ENCODE measurements around the gene ANK3. TPM values are rescaled to one million over a fixed set of nuclear protein-coding genes. Genes with fewer than 3 reads are reported as not detected.

The ANK3 gene
- total RNA-seq, 2 donors from 2014 or later = 65.0 to 79.5 TPM

GRCh38 chr10:60189861-60190475, 199.7 kb downstream of the ANK3 start:
- Histone ChIP-seq H3K27ac (ENCODE audit: low read depth, low read length) (no peak overlapping the region), H3K27me3 (ENCODE audit: control insufficient read depth, insufficient read depth, low read length, poor library complexity, severe bottlenecking) (no peaks in the 10 kb centered on the region), H3K36me3 (ENCODE audit: control insufficient read depth, insufficient read depth, low read length) (no peaks in the 10 kb centered on the region), H3K9me3 (ENCODE audit: control insufficient read depth, low read length) (peaks cover 11% of the 10 kb centered on the region), H3K4me3 (ENCODE audit: low read length) (no peak overlapping the region), H3K4me1 (ENCODE audit: control insufficient read depth, insufficient read depth, low read length) (peaks cover 8% of the 10 kb centered on the region), H3K9ac (ENCODE audit: extremely low read depth, low read length, poor library complexity, severe bottlenecking) (no peak overlapping the region)
- Mint-ChIP-seq H3K4me3 (no peak overlapping the region), H3K9me3 (peaks cover 11% of the 10 kb centered on the region), H3K27me3 (ENCODE audit: insufficient read depth) (no peaks in the 10 kb centered on the region), H3K27ac (peak overlapping the region; percentile 85), H3K4me1 (peaks cover 29% of the 10 kb centered on the region), H3K36me3 (ENCODE audit: low read depth) (peaks cover 27% of the 10 kb centered on the region)
- TF ChIP-seq, protein P1, sequence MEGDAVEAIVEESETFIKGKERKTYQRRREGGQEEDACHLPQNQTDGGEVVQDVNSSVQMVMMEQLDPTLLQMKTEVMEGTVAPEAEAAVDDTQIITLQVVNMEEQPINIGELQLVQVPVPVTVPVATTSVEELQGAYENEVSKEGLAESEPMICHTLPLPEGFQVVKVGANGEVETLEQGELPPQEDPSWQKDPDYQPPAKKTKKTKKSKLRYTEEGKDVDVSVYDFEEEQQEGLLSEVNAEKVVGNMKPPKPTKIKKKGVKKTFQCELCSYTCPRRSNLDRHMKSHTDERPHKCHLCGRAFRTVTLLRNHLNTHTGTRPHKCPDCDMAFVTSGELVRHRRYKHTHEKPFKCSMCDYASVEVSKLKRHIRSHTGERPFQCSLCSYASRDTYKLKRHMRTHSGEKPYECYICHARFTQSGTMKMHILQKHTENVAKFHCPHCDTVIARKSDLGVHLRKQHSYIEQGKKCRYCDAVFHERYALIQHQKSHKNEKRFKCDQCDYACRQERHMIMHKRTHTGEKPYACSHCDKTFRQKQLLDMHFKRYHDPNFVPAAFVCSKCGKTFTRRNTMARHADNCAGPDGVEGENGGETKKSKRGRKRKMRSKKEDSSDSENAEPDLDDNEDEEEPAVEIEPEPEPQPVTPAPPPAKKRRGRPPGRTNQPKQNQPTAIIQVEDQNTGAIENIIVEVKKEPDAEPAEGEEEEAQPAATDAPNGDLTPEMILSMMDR (conservative IDR thresholded peaks at IDR 0.05) = no peak
- 32% methylated on average over 1 of the region's 1 CpG; no CpG with 5 or more reads in 1 of the 2 experiments for WGBS, 2 experiments (ENCODE audit: insufficient coverage in 1 of 2, insufficient read length in 1 of 2)
- DNase-seq = no peak

GRCh38 chr10:60188548-60188947, 201.1 kb downstream of the ANK3 start:
- H3K27ac Mint-ChIP-seq = no peak overlapping the region
- TF ChIP-seq, protein P1 (conservative IDR thresholded peaks at IDR 0.05) = no peak

GRCh38 chr10:60187691-60188090, 202.0 kb downstream of the ANK3 start:
- Histone ChIP-seq H3K36me3 (ENCODE audit: control insufficient read depth, insufficient read depth, low read length) (no peaks in the 10 kb centered on the region), H3K4me1 (ENCODE audit: control insufficient read depth, insufficient read depth, low read length) (peaks cover 8% of the 10 kb centered on the region), H3K4me3 (ENCODE audit: low read length) (no peak overlapping the region), H3K9me3 (ENCODE audit: control insufficient read depth, low read length) (peaks cover 11% of the 10 kb centered on the region), H3K9ac (ENCODE audit: extremely low read depth, low read length, poor library complexity, severe bottlenecking) (no peak overlapping the region), H3K27me3 (ENCODE audit: control insufficient read depth, insufficient read depth, low read length, poor library complexity, severe bottlenecking) (no peaks in the 10 kb centered on the region), H3K27ac (ENCODE audit: low read depth, low read length) (no peak overlapping the region)
- DNase-seq = no peak
- H3K27ac Mint-ChIP-seq = no peak overlapping the region
- H3K4me3 Mint-ChIP-seq = no peak overlapping the region
- WGBS, 2 experiments (ENCODE audit: insufficient coverage in 1 of 2, insufficient read length in 1 of 2) = no CpG with 5 or more reads among the region's 1 CpG
- TF ChIP-seq, protein P1 (conservative IDR thresholded peaks at IDR 0.05) = no peak
- H3K9me3 Mint-ChIP-seq = peaks cover 11% of the 10 kb centered on the region
- no peaks in the 10 kb centered on the region for H3K27me3 Mint-ChIP-seq (ENCODE audit: insufficient read depth)
- peaks cover 29% of the 10 kb centered on the region for H3K4me1 Mint-ChIP-seq
- peaks cover 17% of the 10 kb centered on the region for H3K36me3 Mint-ChIP-seq (ENCODE audit: low read depth)

More at GRCh38 chr10:60188548-60188947, 201.1 kb downstream of the ANK3 start:
- 93 to 100% methylated on average over 1 of the region's 1 CpG for WGBS, 2 experiments (ENCODE audit: insufficient coverage in 1 of 2, insufficient read length in 1 of 2)
- Histone ChIP-seq H3K27ac (ENCODE audit: low read depth, low read length) (no peak overlapping the region), H3K4me3 (ENCODE audit: low read length) (no peak overlapping the region), H3K4me1 (ENCODE audit: control insufficient read depth, insufficient read depth, low read length) (peaks cover 8% of the 10 kb centered on the region), H3K36me3 (ENCODE audit: control insufficient read depth, insufficient read depth, low read length) (no peaks in the 10 kb centered on the region), H3K9me3 (ENCODE audit: control insufficient read depth, low read length) (peaks cover 11% of the 10 kb centered on the region), H3K9ac (ENCODE audit: extremely low read depth, low read length, poor library complexity, severe bottlenecking) (no peak overlapping the region), H3K27me3 (ENCODE audit: control insufficient read depth, insufficient read depth, low read length, poor library complexity, severe bottlenecking) (no peaks in the 10 kb centered on the region)
- Mint-ChIP-seq H3K9me3 (peaks cover 11% of the 10 kb centered on the region), H3K4me3 (no peak overlapping the region), H3K4me1 (peaks cover 29% of the 10 kb centered on the region), H3K27me3 (ENCODE audit: insufficient read depth) (no peaks in the 10 kb centered on the region), H3K36me3 (ENCODE audit: low read depth) (peaks cover 20% of the 10 kb centered on the region)
- DNase-seq = no peak
